GM12892 (cell line): ENCODE results near the gene FAM174C.
A peak's percentile ranks its signal among the peaks of the same experiment; 100 is the strongest.

Experiments
- DNase-seq: peaks from one replicate; pipeline ENCODE4 v3.0.0; 2011; ENCODE audit not compliant: insufficient read length
- FAIRE-seq: peaks from 2 replicates; lab custom pipeline; 2011; peaks lifted over from hg19 to GRCh38; lab: Jason Lieb, UNC
- POLR2A ChIP-seq: IDR thresholded peaks from 2 replicates; pipeline ENCODE4 v1.6.1; 2011; ENCODE audit warnings: low read depth, low read length, control low read depth
- POLR2AphosphoS5 ChIP-seq: IDR thresholded peaks from 2 replicates; pipeline ENCODE4 v1.6.1; 2011; ENCODE audit warnings: low read depth, low read length, control low read depth
- TAF1 ChIP-seq: IDR thresholded peaks from 2 replicates; pipeline ENCODE4 v1.6.1; 2011; ENCODE audit warnings: low read depth, mild to moderate bottlenecking, control low read depth, low read length, borderline replicate concordance

FAM174C gene

DNA sequence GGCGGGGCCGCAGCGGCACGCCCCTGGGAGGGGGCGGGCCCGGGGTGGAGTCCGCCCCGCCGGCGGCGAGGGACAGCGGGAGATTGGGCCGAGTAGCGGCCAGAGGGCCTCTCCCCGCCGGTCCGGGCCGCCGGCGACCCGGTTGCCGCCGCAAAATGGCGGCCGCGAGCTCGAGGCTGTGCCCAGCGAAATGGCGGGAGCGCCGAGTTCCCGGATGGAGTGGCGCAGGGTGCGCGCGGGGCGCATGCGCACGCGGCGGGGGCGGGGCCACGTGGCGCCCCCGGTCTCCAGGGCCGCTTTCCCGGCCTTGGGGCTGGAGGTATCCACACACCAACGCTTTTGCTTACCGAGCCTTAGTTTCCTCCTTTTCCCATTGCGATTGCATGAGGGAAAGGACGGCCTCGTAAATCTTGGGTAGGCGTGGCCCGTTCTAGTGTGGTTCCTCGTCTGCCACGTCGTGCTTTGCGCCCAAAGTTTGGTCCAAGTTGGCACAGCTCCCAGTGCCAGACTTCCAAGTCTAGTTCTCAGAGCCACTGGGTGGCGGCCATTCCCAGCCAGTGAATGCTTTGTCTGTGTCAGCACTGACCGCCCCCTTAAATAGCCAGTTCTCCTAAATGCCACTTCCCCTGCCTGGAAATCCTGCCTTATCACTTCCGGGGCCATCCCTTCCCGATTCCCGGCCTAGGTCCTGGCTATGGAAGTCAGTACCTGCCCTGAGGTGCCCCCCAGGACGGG is 5.7 kb upstream of the FAM174C start:
- DNase-seq (peak; percentile 93), FAIRE-seq (no peak)
- TF ChIP-seq POLR2A (peak; percentile 93), TAF1 (no peak; the same call in 1 of the 2 replicates), POLR2AphosphoS5 (peak; percentile 98)

DNA sequence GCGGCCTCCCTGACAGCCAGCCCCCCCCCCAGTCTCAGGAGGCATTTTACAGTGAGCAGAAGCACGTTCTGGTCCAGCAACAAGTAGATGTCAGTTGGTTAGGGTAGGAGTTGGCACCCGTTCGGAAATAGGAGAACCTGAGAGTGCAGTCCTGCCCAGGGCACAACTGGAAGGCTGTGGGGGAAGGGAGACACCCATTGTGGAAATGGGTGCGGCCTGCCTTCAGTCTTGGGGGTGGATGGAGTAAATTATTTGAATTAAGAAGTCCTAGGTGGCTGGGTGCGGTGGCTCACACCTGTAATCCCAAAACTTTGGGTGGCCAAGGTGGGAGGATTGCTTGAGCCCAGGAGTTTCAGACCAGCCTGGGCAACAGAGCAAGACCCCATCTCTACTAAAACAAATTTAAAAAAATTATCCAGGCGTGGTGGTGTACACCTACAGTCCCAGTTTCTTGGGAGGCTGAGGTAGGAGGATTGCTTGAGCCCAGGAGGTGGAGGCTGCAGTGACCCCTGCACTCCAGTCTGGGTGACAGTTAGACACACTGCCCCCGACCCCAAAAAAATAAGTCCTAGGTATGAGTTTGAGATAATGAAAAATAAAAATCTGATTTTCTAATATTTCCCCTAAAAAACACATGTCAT is 5.0 kb upstream of the FAM174C start:
- no peak for DNase-seq
- FAIRE-seq: no peak
- TF ChIP-seq POLR2A: no peak
- TF ChIP-seq POLR2AphosphoS5: no peak
- no peak for TF ChIP-seq TAF1

DNA sequence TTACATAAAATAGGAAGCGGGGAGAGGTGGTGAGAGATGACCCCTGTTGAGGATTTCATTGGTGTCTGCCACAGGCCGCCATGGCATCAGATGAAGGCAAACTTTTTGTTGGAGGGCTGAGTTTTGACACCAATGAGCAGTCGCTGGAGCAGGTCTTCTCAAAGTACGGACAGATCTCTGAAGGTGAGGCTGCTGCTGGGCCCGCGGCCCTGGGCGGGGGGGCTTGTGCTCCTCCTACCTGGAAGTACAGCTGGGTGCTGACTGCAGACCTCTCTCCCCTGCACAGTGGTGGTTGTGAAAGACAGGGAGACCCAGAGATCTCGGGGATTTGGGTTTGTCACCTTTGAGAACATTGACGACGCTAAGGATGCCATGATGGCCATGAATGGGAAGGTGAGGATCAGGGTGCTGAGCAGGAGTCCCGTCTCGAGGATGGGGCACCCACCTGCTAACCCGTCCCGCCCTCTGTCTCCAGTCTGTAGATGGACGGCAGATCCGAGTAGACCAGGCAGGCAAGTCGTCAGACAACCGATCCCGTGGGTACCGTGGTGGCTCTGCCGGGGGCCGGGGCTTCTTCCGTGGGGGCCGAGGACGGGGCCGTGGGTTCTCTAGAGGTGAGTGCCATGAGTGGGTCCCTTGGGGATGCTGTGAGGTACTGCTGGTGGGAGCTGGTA is 4.3 kb upstream of the FAM174C start:
- TF ChIP-seq TAF1: no peak
- peak; percentile 57; the same call in 1 of the 2 replicates for TF ChIP-seq POLR2A
- TF ChIP-seq POLR2AphosphoS5: peak; percentile 83
- no peak for DNase-seq
- FAIRE-seq: no peak

DNA sequence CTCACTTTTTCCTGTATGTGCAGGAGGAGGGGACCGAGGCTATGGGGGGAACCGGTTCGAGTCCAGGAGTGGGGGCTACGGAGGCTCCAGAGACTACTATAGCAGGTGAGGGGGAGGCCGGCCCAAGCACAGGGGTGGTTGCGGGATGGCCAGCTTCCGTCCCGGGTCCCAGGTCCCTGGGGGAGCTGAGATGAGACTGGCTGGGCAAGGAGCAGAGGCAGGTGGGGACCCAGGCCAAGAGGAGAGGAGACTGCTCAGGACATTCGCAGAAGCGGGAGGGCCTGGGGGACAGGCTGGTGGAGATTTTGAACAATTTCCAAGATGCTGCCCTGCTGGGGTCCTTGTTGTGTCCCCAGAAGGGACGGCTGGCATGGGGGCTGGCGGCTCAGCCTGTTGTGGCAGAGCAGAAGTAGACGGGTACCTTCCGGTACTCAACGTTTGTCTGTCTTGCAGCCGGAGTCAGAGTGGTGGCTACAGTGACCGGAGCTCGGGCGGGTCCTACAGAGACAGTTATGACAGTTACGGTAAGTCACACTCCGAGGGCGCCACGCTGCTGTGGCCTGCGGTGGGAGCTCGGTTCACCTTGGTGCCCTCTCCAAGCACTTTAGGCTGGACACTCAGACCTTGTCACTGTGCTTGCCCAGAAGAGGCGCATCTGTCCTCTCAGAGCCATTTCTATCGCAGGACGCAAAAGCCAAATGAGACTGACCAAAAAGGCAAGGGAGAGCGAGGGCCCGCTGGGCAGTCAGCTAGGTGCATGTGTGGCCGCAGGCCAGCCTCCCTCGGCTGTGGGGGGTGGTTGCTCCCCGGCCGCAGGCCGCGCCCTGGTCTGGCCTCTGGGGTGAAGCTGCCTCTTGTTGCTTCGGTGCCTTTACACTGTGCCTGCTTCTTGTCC is 3.6 kb upstream of the FAM174C start:
- TF ChIP-seq POLR2AphosphoS5 (no peak; the same call in 1 of the 2 replicates), POLR2A (peak; percentile 45; the same call in 1 of the 2 replicates), TAF1 (no peak)
- no peak for FAIRE-seq
- DNase-seq: no peak

- no peak for FAIRE-seq
- DNase-seq: no peak
Observed at GRCh38 chr19:1272423-1273262, 2.7 kb upstream of the FAM174C start.

DNA sequence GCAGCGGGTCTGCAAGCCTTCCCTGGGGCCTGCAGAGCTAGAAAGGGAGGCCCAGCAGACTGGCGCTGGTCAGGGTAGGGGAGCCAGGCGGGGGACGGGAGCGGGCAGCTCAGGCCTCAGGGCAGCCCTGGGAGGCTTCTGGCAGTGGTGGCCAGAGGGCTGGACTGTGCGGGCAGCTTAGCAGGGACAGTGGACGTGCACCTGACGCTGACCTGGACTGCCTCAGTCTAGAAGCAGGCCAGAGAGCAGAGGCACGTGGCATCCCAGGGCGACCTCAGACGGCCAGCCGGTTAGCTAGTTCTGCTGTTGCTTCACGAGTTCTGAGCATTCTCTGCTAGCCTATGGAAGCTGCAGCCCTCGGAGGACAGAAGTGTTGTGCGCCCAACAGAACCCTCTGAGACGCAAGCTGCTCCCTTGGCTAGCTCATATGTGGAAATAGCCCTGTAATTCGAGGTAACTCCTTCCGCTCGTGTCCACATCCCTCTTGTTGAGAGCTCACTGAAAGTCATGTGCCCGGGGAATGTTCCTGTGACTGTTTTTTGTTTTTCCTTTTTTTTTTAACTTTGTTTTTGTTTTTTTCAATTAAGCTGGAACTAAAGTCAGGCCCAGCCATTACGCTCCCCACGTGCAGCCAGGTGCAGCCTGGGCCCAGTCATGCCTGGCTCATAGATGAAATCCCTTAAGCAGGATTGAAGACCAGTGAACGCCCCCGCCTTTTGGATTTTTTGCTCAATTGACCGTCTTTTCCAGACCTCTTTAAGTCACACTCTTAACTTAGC is 1.9 kb upstream of the FAM174C start:
- DNase-seq (no peak), FAIRE-seq (no peak)
- TF ChIP-seq POLR2AphosphoS5: peak; percentile 90
- TF ChIP-seq TAF1: no peak
- peak; percentile 79 for TF ChIP-seq POLR2A

More at GRCh38 chr19:1272423-1273262, 2.7 kb upstream of the FAM174C start:
- TF ChIP-seq POLR2AphosphoS5 (no peak; the same call in 1 of the 2 replicates), POLR2A (no peak), TAF1 (no peak)

- TF ChIP-seq POLR2A (peak; percentile 57), POLR2AphosphoS5 (peak; percentile 24; the same call in 1 of the 2 replicates), TAF1 (no peak)
- DNase-seq: no peak
- no peak for FAIRE-seq
Observed at GRCh38 chr19:1274081-1274851, 1.1 kb upstream of the FAM174C start.

DNA sequence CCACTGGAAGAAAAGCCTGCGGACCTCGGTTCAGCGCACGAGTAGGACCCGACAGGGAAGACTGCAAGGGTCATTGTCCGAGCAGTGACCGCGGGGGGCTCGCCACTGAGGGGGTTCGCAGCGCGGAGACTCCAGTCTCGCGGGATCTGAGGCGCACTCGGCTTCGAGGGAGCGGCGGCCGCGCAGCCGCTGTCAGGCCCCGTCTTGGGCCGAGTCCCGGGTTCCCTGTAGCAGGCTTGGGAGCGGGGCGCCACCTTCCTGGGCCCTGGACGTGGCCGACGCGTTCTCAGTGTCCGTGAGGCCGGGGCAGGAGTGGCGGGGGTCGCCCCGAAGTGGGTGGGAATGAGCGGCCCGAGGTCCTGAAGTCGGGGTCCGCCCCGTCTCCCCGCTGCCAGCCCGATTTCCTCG is 474 bp upstream of the FAM174C start:
- FAIRE-seq (no peak), DNase-seq (no peak)
- no peak for TF ChIP-seq TAF1
- TF ChIP-seq POLR2A: no peak
- TF ChIP-seq POLR2AphosphoS5: no peak; the same call in 1 of the 2 replicates

GRCh38 chr19:1275976-1276627 is 772 bp downstream of the FAM174C start:
- TF ChIP-seq TAF1: 0 out of 2 replicates have a peak, but pooled peaks have one; percentile 14
- TF ChIP-seq POLR2AphosphoS5: no peak
- no peak for FAIRE-seq

More at GRCh38 chr19:1275976-1276627, 772 bp downstream of the FAM174C start:
- no peak for DNase-seq
